SKM-1 (cell line): ENCODE measurements around the gene MAP7.

Experiments
- DNase-seq: peaks from one replicate; lab custom pipeline; 2025; ENCODE audit not compliant: unreplicated experiment; lab: John Stamatoyannopoulos, UW

MAP7 gene

DNA sequence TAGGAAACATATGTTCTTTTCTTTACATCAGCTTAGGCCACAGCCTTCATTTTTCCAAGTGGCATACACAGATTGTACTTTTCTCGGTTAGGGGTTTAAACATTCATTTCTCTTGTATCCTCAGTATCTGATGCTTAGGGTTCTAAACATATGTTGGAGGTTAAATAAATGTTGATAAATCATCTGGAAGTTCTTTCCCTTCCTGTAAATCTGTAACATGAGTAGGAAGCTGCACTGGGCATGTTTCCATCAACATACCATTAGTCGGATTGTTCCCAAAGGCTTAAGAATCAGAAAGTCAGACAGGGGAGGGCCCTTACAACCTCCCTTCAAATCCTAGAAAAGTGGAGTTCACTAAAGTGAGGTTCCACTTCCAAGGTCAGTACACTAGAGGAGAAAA, 205.8 kb downstream of the MAP7 start:
- no peak for DNase-seq

DNA sequence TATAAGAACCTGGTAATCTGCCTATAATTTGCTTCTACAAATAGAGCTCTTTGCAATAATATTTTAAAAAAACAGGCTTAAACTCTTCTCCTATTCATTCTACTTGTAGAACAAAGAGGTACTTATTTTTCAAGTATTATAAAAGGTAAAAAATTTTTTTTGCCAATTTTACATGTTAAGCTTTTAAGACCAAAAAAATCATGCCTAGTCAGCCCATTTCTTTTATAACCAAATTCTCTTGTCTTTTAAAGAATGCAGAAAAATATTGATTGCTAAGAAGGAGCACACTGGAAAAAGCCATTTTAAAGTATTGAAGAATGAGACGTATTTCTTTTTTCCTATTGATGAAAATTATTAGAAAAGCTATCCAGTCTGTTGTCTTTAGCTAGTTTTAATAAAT, 206.5 kb downstream of the MAP7 start:
- no peak for DNase-seq

- DNase-seq, result no peak
Observed at GRCh38 chr6:136343275-136343674, 206.9 kb downstream of the MAP7 start.

GRCh38 chr6:136341967-136342366, 208.3 kb downstream of the MAP7 start:
- DNase-seq, result no peak

GRCh38 chr6:136341367-136341766, 208.9 kb downstream of the MAP7 start:
- no peak for DNase-seq

GRCh38 chr6:136338486-136338885, 211.7 kb downstream of the MAP7 start:
- no peak for DNase-seq

- no peak for DNase-seq
Observed at GRCh38 chr6:136337606-136338005, 212.6 kb downstream of the MAP7 start.

GRCh38 chr6:136337121-136337520, 213.1 kb downstream of the MAP7 start:
- DNase-seq, result no peak

GRCh38 chr6:136335736-136336363, 214.4 kb downstream of the MAP7 start:
- no peak for DNase-seq

DNA sequence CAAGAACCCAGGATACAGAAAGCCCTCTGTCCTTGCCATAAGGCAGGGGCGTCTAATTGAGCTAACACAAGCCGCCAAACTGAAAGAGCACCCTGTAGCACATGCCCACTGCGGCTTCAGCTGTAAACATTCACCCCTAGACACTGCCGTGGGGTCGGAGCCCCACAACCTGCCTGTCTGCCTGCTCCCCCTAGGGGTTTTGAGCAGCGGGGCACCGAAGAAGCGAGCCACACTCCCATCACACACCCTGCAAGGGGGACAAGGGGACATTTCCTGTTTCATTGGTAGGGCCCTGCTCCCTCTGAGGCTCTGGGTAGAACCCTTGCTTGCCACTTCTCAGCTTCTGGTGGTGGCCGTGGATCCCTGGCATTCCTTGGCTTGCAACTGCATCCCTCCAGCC, 215.4 kb downstream of the MAP7 start:
- no peak for DNase-seq

DNA sequence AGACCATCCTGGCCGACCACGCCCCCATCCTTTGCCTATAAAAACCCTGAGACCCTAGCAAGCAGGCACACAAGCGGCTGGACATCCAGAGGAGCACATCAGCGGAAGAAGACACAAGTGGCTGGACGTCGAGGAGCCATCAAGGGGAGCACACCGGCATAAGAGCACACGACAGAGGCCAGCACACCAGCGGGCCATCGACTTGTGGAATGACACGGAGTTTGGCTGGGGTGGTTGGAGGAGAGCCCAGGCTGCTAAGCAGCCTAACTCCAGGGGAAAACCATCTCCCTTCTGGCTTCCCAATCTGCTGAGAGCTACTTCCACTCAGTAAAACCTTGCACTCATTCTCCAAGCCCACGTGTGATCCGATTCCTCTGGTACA, 215.8 kb downstream of the MAP7 start:
- no peak for DNase-seq

GRCh38 chr6:136333824-136334464, 216.3 kb downstream of the MAP7 start:
- no peak for DNase-seq

- DNase-seq, result no peak
Observed at GRCh38 chr6:136331461-136331860, 218.8 kb downstream of the MAP7 start.

- no peak for DNase-seq
Observed at GRCh38 chr6:136330634-136331033, 219.6 kb downstream of the MAP7 start.

DNA sequence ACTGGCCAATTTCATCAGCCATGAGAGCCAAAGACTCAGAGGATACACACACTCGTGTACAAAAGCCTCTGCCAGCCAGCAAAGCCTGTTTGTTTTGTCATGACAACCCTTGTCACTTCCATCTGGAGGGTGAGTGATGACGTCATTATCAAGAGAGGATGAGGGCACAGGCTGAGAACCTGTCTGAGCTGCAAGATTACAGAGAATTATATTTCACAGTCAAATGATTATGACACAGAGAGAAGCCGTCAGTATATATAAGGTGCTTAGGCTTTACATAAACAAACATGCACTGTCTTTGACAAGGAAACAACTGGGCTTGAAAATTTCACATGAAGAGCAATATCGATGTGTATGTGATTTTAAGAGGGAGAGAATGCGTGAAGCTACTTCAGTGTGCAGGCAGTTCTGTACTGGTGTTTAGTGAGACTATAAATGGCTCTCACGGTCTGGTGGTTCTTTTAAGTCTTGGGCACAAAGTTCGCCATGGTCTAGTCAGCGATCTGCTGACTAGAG, 224.1 kb downstream of the MAP7 start:
- DNase-seq, result no peak

DNA sequence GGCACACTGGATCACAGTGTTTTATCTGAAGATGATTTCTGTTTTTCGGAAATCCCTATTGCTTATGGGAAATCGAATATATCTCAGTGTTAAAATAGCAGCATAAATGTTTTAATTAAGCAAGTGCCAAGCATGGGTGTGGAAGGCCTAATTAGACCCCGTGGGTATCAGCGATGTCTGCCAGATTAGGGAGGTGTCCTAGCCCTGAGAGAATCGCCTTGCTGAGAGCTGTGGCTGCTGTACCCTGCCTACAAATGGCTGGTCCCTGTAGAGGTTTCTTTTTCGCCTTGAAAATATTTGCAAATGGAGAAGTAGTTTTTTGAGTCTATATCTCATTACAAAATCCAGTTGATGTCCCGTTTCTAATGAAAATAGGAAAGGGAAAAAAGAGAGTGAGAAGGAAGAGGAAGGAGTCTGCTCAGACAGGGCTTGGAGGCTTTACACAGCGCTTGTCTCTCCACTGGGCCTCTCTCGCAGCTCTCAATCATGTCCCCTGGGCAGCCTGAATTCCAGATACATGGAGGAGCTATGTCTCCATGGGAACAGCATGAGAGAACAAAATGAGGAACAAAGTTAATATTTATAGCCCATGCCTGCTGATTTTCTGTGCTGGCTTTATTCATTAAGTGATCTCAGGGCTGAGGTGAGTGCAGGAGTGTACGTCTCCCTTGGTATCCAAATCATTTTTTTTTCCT, 225.4 kb downstream of the MAP7 start:
- no peak for DNase-seq

DNA sequence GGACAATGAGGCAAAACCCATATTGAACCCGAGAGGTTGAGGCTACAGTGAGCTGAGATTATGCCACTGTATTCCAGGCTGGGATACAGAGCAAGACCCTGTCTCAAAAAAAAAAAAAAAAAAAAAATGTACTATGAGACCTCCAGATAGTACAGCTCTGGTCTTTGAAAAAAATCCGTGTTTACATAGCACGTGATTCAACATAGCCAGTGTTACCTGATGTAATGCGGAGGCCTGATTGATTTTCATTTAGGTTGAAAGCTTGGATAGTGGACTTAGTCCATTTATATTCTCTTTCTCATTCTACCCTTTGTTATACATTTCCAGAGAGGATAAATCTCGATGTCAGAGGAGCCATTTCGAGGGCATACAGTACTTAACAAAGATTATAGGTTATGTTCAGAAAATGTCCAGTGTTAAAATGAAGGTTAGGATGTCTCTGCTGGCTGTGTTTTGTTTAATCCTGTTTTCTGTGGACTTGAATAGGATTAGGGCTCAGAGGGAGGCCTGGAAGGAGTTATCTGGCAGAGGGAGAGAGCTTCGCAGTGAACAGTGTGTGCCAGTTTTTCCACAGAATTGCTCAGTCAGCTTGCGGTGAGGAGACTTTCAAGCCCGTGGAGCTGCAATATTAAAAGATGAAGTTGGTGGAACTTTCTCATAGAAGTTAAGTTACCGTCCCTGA, 226.7 kb downstream of the MAP7 start:
- no peak for DNase-seq

- no peak for DNase-seq
Observed at GRCh38 chr6:136319732-136320131, 230.5 kb downstream of the MAP7 start.

DNA sequence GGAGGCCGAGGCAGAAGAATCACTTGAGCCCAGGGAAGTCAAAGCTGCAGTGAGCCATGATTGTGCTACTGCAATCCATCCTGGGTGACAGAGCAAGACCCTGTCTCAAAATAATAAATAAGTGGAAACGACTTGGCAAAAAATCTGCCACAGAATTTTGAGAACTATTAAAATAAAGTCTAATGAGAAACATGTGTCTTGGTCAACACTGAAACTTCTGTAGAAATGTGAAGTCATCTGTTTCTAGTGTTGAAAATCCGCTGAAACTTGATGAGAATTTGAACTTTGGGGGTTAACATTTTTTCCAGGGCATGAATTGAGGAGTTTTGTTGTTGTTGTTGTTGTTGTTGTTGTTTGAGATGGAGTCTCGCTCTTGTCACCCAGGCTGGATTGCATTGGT, 231.5 kb downstream of the MAP7 start:
- DNase-seq, result no peak

DNA sequence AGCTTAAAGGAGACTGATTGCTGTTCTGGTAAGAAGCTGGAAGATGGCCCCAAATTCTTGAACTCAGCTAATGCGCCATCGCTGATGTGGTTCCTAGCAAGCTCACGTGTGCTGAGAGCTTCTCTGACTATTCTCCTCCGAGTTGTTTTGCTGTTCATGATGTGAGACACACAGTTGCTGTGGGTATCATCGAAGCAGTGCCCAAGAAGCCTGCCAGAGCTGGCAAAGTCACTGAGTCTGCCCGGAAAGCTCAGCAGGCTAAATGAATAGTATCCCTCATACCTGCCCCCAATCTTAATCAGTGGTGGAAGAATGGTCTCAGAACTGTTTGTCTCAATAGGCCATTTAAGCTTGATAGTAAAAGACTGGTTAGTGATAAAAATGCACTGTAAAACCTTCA, 232.3 kb downstream of the MAP7 start:
- no peak for DNase-seq

DNA sequence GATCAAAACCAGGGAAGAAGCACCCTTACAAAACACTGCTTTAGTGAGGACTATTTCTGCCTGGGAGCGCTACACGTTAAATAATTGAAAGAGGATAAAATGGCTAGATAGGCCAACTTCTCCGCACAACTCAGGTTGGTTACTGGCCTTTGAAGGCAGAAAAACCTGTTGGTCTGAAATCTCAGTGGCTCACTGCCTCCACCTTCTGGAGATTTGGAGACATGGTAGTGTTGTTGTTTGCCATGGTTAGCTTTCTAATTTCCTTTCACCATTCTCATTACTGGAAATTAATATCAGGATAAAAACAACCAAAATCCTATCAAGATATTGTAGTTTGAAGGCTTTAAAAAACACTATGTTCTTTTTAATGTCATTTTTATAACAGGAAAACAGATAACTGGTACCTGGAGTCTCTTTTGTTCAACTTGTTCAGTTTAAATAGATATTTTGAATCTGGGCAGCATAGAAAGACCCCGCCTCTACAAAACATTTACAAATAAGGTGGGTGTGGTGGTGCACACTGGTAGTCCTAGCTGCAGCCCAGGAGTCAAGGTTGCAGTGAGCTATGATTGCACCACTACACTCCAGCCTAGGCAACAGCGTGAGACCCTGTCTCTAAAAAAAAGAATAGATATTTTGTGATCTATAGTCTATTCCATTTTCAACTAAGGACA, 233.1 kb downstream of the MAP7 start:
- peak; percentile 31 for DNase-seq
